Right atrium auricular region (tissue), 2 donors: ENCODE results near the gene MPHOSPH8. TPM values are rescaled to one million over a fixed set of nuclear protein-coding genes. Genes with fewer than 3 reads are reported as not detected.
"Not testable (repeated sequence)": the region's sequence is repeated elsewhere in the genome, so short reads cannot be mapped to it uniquely, and the experiment has no call there.

Experiments
- DNase-seq: peaks from one replicate; pipeline ENCODE4 v3.0.0-alpha.2; 2019; ENCODE audit warnings: low spot score
- H3K27ac ChIP-seq, 2 donors: fragments of 200-600 bp; sonication (generic); 1 replicate in 1 of 2; 2 replicates in 1 of 2; pipeline ENCODE4 v1.5.1; 2016 to 2019
- H3K27me3 ChIP-seq, 2 donors: fragments of 200-600 bp; sonication (generic); one replicate each; pipeline versions ENCODE4 v1.5.1 to v1.6.0; 2017 to 2019
- H3K36me3 ChIP-seq: fragments of 200-600 bp; sonication (generic); one replicate; pipeline ENCODE4 v1.5.1; 2016
- H3K4me1 ChIP-seq, 2 donors: fragments of 200-600 bp; sonication (generic); one replicate each; pipeline versions ENCODE4 v1.5.1 to v1.6.0; 2017 to 2019
- H3K4me3 ChIP-seq, 2 donors: fragments of 200-600 bp; sonication (generic); 1 replicate in 1 of 2; 2 replicates in 1 of 2; pipeline ENCODE4 v1.5.1; 2017 to 2019; ENCODE audit warnings: mild to moderate bottlenecking in 1 of 2, moderate library complexity in 1 of 2
- H3K9me3 ChIP-seq, 2 donors: fragments of 200-600 bp; sonication (generic); one replicate each; pipeline ENCODE4 v1.5.1; 2019
- CTCF ChIP-seq, 2 donors: fragments of 200-600 bp; sonication (generic); IDR thresholded peaks; one replicate each; pipeline ENCODE4 v1.5.1; 2019; ENCODE audit warnings: antibody characterized with exemption in 2 of 2
- total RNA-seq, 2 donors: library from RNA; depleted of rRNA; stranded (reverse); fragments of >200 nt; gene quantifications; one replicate each; pipeline ENCODE4 v1.1.0, GENCODE V29; 2016

MPHOSPH8 gene
- total RNA-seq, 2 donors from 2014 or later: 20.8 to 26.8 TPM

GRCh38 chr13:19695428-19695827 is 62.0 kb downstream of the MPHOSPH8 start:
- H3K4me1 ChIP-seq: no peaks in the 10 kb centered on the region
- no peak overlapping the region for H3K4me3 ChIP-seq
- TF ChIP-seq CTCF (IDR thresholded peaks at IDR 0.05): no peak
- no peak for DNase-seq
- no peak overlapping the region for H3K27ac ChIP-seq
- H3K9me3 ChIP-seq: no peaks in the 10 kb centered on the region
- no peaks in the 10 kb centered on the region for H3K27me3 ChIP-seq
- H3K36me3 ChIP-seq: no peaks in the 10 kb centered on the region

GRCh38 chr13:19695829-19696228 is 62.4 kb downstream of the MPHOSPH8 start:
- H3K27ac ChIP-seq: no peak overlapping the region
- H3K9me3 ChIP-seq: no peaks in the 10 kb centered on the region
- H3K4me3 ChIP-seq: no peak overlapping the region
- no peaks in the 10 kb centered on the region for H3K27me3 ChIP-seq
- DNase-seq: no peak
- no peaks in the 10 kb centered on the region for H3K36me3 ChIP-seq
- no peak for TF ChIP-seq CTCF (IDR thresholded peaks at IDR 0.05)
- no peaks in the 10 kb centered on the region for H3K4me1 ChIP-seq

- DNase-seq, H3K9me3 ChIP-seq, H3K27ac ChIP-seq, H3K4me3 ChIP-seq, H3K36me3 ChIP-seq, H3K27me3 ChIP-seq, H3K4me1 ChIP-seq: not testable (repeated sequence)
These were observed 67.5 kb downstream of the MPHOSPH8 start for GRCh38 chr13:19700963-19701362.

GRCh38 chr13:19701619-19702018 is 68.2 kb downstream of the MPHOSPH8 start:
- H3K36me3 ChIP-seq, H3K4me1 ChIP-seq: not testable (repeated sequence)

GRCh38 chr13:19704256-19704655 is 70.8 kb downstream of the MPHOSPH8 start:
- not testable (repeated sequence) for H3K4me3 ChIP-seq, H3K36me3 ChIP-seq, H3K27ac ChIP-seq, H3K4me1 ChIP-seq, H3K27me3 ChIP-seq, H3K9me3 ChIP-seq, DNase-seq

More at GRCh38 chr13:19701619-19702018, 68.2 kb downstream of the MPHOSPH8 start:
- not testable (repeated sequence) for H3K27ac ChIP-seq, H3K4me3 ChIP-seq, H3K9me3 ChIP-seq, DNase-seq, H3K27me3 ChIP-seq

- not testable (repeated sequence) for H3K9me3 ChIP-seq, H3K4me1 ChIP-seq, H3K27ac ChIP-seq, H3K27me3 ChIP-seq, H3K36me3 ChIP-seq, H3K4me3 ChIP-seq, DNase-seq
These were observed 75.6 kb downstream of the MPHOSPH8 start for GRCh38 chr13:19709039-19709438.

- H3K4me3 ChIP-seq, H3K27me3 ChIP-seq, H3K36me3 ChIP-seq, H3K9me3 ChIP-seq, H3K4me1 ChIP-seq, DNase-seq, H3K27ac ChIP-seq: not testable (repeated sequence)
These were observed 76.3 kb downstream of the MPHOSPH8 start for GRCh38 chr13:19709782-19710181.

- no peak for DNase-seq
- Histone ChIP-seq H3K4me3 (no peak overlapping the region), H3K36me3 (no peaks in the 10 kb centered on the region), H3K9me3 (no peaks in the 10 kb centered on the region), H3K27ac (no peak overlapping the region), H3K4me1 (no peaks in the 10 kb centered on the region), H3K27me3 (no peaks in the 10 kb centered on the region)
- TF ChIP-seq CTCF (IDR thresholded peaks at IDR 0.05): no peak
These were observed 79.9 kb downstream of the MPHOSPH8 start for GRCh38 chr13:19713186-19713965.
